NCI-H226 (cell line): ENCODE measurements around the gene IFT27.
A peak's percentile ranks its signal among the peaks of the same experiment; 100 is the strongest.
"Not testable (repeated sequence)": the region's sequence is repeated elsewhere in the genome, so short reads cannot be mapped to it uniquely, and the experiment has no call there.

Experiments
- DNase-seq: peaks from one replicate; pipeline ENCODE4 v3.0.0-alpha.2; 2015

The IFT27 gene

DNA sequence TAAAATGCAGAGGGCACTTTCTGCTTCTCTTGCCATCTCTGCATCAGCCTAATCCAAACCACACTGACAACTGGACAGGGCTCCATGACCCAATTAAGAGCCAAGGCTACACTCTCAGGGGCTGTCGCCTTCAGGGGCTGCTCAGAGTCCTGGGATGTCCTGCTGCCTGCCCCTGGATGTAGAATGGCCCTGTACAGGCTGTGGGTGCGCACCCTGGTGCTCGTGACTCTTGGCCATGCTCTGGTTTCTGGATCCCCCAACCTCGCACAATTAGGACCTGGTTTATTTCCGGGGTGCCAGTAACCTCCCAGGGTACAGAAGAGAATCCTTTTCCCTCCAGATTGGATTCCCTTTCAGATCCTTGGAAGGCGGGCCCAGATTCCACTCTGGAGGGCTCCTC, 11.3 kb downstream of the IFT27 start:
- DNase-seq, result no peak

DNA sequence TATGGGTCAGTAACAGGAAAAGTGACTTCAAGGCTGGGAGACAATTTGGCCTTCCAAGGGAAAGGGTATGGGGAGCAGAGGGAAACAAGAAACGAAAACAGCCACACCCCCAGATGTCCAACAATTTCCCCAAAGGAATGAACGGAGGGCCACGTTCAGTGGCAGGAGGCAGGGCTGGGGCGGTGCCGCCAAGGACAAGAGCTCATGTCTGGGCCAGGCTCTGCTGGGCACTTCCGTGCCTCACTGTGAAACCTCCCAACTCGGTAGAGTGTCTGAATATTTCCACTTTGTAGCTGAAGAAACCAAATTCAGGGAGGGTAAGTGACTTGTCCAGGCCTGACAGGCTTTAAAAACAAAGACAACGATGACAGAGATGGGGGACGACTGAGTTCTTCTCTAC, 11.9 kb downstream of the IFT27 start:
- DNase-seq, result no peak

- DNase-seq, result no peak
These were observed 12.3 kb downstream of the IFT27 start for GRCh38 chr22:36763576-36763975.

DNA sequence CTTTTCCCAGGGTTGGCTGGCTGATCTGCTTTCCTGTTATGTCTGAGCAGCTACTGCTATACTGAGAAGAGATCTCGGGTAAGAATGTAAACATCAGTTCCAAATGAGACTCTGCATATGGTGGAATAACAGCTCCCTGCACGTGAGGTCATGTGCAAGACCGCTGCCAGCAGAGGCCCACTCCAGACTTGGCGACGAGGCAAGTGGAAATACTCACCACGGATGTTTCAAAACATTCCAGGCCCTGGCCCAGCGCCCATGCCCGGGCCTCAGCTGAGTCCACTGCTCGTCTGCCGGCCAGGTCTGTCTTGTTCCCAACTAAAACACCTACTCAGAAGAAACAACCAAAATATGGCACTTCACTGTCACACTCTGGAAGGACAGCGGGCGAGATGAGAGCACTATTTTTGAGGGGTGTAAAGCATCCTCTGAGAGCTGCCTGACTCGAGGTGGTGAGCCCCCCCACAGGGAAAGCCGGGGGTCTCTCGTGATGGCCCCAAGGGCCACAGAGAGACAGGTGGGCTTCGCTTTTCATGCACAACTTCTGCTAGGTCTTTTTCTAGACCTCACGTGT, 13.1 kb downstream of the IFT27 start:
- DNase-seq, result no peak

GRCh38 chr22:36761553-36762240, 14.2 kb downstream of the IFT27 start:
- no peak for DNase-seq

GRCh38 chr22:36760786-36761185, 15.1 kb downstream of the IFT27 start:
- no peak for DNase-seq

DNA sequence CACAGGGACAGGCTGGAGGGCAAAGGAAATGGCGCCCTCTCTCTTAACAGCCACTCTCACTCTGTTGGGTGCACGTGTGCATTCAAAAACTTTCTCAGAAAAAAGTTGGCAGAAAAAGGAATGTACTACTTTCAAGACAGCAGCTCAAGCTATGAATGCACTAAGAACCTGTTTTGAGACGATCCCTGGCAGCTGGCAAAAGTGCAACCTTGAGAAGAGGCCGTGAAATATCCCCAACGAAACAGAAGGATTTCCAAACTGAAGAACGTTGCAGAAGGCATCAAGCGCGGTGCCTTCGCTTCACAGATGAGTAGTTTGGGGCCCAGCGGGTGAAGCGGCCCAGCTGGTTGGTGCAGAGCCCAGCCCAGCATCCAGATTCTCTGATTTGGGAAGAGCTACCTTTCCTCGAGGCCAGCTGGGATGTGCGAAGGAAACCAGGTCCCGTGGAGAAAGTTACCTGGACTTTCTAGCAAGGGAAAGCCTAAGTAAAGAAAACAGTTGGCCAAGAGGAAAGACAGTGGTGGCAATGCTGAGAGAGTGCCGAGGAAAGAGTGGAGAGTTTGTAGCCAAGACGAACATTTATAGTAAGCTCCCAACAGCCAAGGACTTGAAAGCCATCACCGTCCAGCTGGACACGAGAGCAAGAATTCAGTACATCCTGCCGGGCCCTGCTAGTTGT, 16.3 kb downstream of the IFT27 start:
- DNase-seq, result no peak

DNA sequence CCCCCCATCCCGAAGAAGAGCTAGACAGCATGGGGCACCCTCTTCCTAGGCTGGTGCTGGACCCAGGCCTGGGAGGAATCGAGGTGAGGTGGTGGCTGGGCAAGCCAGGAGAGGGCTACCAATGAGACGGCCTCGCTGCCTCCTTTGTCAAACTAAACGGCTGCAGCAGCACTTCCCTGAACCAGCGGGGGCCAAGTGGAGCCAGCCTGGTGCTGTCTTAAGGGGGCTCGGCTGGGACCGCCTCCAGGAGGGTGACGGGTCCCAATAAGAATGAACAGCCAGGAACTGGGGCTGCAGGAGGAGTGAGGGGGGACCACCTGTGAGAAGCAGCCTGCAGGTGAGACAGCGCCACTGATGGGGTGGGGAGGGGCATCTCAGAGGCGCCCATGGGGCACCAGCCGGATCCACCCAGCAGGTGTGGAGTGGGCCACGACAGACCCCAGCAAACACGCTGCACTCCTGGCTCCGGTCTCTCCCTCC, 17.1 kb downstream of the IFT27 start:
- no peak for DNase-seq

DNA sequence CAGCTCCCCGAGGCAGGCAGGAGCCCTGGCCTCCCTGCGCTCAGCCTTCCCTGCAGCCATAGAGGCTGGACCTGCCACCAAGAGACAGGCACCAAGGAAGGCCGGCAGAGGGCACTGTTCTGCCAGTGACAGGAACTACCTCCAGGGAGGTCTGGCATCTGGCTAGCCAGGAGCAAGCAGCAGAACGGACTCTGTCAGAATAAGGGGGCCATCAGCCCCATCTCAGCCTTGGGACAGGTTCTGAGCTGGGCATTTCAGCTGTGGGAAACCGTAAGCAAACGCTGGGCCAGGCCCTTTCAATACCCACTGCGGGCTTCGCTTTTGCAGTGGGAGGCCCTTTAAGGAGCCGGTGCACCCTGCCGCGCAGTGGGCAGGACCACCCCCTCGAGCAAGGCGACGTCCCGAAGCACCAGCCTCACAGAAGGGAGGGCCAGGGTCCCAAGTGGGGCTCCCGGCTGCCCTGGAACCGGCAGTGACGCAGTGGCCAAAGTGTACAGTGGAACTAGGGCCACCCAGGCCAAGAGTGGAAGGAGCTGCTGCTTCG, 18.2 kb downstream of the IFT27 start:
- no peak for DNase-seq

- DNase-seq, result no peak
These were observed 18.9 kb downstream of the IFT27 start for GRCh38 chr22:36756746-36757655.

GRCh38 chr22:36756031-36756430, 19.9 kb downstream of the IFT27 start:
- DNase-seq, result no peak

- DNase-seq, result no peak
These were observed 20.6 kb downstream of the IFT27 start for GRCh38 chr22:36755316-36755715.

- DNase-seq, result not testable (repeated sequence)
These were observed 21.0 kb downstream of the IFT27 start for GRCh38 chr22:36754881-36755280.

- no peak for DNase-seq
These were observed 22.0 kb downstream of the IFT27 start for GRCh38 chr22:36753916-36754315.

GRCh38 chr22:36753120-36753802, 22.7 kb downstream of the IFT27 start:
- DNase-seq, result peak; percentile 9

DNA sequence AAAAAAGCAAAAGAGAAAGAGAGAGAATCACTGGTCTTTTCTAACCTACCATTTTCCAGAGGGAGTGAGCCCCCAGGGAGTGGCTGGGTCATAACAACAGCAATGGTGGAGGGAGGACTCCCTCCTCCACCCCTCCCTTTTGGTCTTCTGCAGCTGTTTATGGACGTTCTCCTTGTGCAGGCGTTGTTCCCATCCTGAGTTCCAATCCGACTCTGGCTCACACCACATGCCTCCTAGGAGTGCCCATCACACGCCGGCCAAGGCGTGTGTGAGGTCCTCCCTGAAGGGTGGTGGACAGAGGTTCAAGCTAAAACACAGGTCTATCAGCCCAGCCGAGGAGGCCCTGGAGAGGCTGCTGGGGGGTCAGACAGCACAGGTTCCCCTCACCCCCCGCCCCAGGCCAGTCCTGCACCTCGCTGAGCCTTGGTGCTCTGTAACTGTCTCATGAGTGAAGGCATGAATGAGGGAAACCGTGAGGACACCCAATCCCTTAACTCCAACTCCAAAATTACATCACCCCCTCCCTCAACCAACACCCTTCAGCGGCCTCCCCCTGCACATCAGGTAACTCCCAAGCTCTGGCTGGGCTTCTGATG, 29.4 kb downstream of the IFT27 start:
- no peak for DNase-seq

DNA sequence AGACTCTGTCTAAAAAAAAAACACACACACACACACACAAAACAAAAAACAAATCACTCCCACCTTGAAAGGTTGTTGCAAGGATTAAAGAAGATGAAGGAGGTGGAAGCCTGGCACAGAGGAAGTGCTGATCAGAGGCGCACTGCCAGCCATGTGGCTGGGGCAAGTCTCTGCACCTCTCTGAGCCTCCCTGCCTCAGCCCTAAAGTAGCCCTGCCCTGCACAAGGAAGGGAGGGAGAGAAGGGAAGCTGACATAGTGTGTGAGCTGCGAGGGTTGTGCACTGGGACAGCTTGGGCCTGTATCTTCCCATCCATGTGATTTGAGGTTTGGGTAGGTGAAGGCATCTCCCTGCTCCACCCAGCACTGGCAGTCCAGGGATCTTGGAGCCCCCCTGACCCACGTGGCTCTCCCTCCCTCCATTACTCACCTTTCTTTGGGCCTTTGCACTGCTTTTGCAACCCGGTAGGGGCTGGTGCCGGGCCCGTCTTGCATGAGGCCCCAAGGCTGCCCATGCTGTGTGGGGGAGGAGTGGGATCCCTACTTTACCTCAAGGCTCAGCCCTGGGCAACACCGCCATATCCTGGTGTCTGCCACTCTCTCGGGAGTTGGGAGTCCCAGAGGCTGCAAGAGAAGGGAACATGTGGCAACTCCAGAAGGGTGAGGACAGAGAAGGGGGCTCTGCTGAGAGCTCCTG, 30.5 kb downstream of the IFT27 start:
- DNase-seq, result no peak

- no peak for DNase-seq
These were observed 31.1 kb downstream of the IFT27 start for GRCh38 chr22:36744791-36745190.

DNA sequence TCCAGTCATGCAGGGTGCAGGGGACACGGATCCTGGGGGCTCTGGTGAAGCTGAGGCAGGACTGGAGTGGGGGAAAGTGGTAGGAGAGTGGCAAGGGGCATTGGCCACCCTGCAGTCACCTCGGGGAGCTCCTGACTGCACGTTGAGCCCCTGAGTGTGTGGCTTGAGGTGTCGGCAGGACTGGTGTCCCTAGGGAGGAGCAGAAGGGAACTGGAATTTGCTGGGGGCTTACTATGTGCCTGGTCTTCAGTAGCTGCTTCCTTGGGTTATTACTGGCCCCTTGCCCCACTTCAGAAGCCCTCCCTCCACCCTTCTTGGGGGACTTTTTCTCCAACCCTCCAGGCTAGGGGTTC, 31.5 kb downstream of the IFT27 start:
- no peak for DNase-seq

- DNase-seq, result no peak
These were observed 32.1 kb downstream of the IFT27 start for GRCh38 chr22:36743591-36744412.
